ENCODE results near the gene ANO2.

ANO2 gene

GRCh38 chr12:5624486-5625272 lies 320.4 kb downstream of the ANO2 start:
- no peak for TF ChIP-seq CTCF (conservative IDR thresholded peaks at IDR 0.05; ENCODE audit: low read depth, low read length)
- H3K4me3 ChIP-seq (ENCODE audit: low read depth, low read length): no peak overlapping the region
- no peak for DNase-seq (ENCODE audit: low read depth)

- no peak for TF ChIP-seq CTCF (conservative IDR thresholded peaks at IDR 0.05; ENCODE audit: low read depth, low read length)
- DNase-seq (ENCODE audit: low read depth): no peak
- H3K4me3 ChIP-seq (ENCODE audit: low read depth, low read length): no peak overlapping the region
Measured at GRCh38 chr12:5623411-5623810, 321.6 kb downstream of the ANO2 start.

- H3K4me3 ChIP-seq (ENCODE audit: low read depth, low read length): no peak overlapping the region
- no peak for DNase-seq (ENCODE audit: low read depth)
- TF ChIP-seq CTCF (conservative IDR thresholded peaks at IDR 0.05; ENCODE audit: low read depth, low read length): no peak
Measured at GRCh38 chr12:5622280-5622679, 322.8 kb downstream of the ANO2 start.

GRCh38 chr12:5621329-5621728 lies 323.7 kb downstream of the ANO2 start:
- H3K4me3 ChIP-seq (ENCODE audit: low read depth, low read length): no peak overlapping the region
- TF ChIP-seq CTCF (conservative IDR thresholded peaks at IDR 0.05; ENCODE audit: low read depth, low read length): no peak
- DNase-seq (ENCODE audit: low read depth): no peak

GRCh38 chr12:5620896-5621295 lies 324.2 kb downstream of the ANO2 start:
- no peak for TF ChIP-seq CTCF (conservative IDR thresholded peaks at IDR 0.05; ENCODE audit: low read depth, low read length)
- DNase-seq (ENCODE audit: low read depth): no peak

GRCh38 chr12:5619628-5620027 lies 325.4 kb downstream of the ANO2 start:
- TF ChIP-seq CTCF (conservative IDR thresholded peaks at IDR 0.05; ENCODE audit: low read depth, low read length): no peak
- DNase-seq (ENCODE audit: low read depth): no peak
- no peak overlapping the region for H3K4me3 ChIP-seq (ENCODE audit: low read depth, low read length)

More at GRCh38 chr12:5620896-5621295, 324.2 kb downstream of the ANO2 start:
- H3K4me3 ChIP-seq (ENCODE audit: low read depth, low read length): no peak overlapping the region

- H3K4me3 ChIP-seq (ENCODE audit: low read depth, low read length): no peak overlapping the region
- no peak for TF ChIP-seq CTCF (conservative IDR thresholded peaks at IDR 0.05; ENCODE audit: low read depth, low read length)
- DNase-seq (ENCODE audit: low read depth): no peak
Measured at GRCh38 chr12:5616854-5617253, 328.2 kb downstream of the ANO2 start.

Data from choroid plexus epithelial cell (primary cell).